Chondrocyte (in vitro differentiated cells): ENCODE results near the gene FASLG. TPM values are rescaled to one million over a fixed set of nuclear protein-coding genes. Genes with fewer than 3 reads are reported as not detected.

Source experiments
- DNase-seq: peaks from one replicate; pipeline ENCODE4 v3.0.0; 2021; ENCODE audit warnings: mixed read lengths, low spot score
- H3K27ac Mint-ChIP-seq: one replicate; pipeline ENCODE4 v1.8.0; 2021; ENCODE audit warnings: mild to moderate bottlenecking, moderate library complexity, mixed read lengths; ENCODE audit not compliant: unreplicated experiment
- H3K27me3 Mint-ChIP-seq: 2 replicates; pipeline ENCODE4 v1.8.0; 2021; ENCODE audit warnings: low read depth, mixed read lengths
- H3K36me3 Mint-ChIP-seq: 2 replicates; pipeline ENCODE4 v1.8.0; 2021; ENCODE audit warnings: low read depth, mixed read lengths
- H3K4me1 Mint-ChIP-seq: 2 replicates; pipeline ENCODE4 v1.8.0; 2021; ENCODE audit warnings: low read depth, mild to moderate bottlenecking, mixed read lengths
- H3K4me3 Mint-ChIP-seq: one replicate; pipeline ENCODE4 v1.8.0; 2021; ENCODE audit warnings: mild to moderate bottlenecking, moderate library complexity, mixed read lengths; ENCODE audit not compliant: unreplicated experiment
- H3K9me3 Mint-ChIP-seq: 2 replicates; pipeline ENCODE4 v1.8.0; 2021; ENCODE audit warnings: low read depth, mixed read lengths
- CTCF ChIP-seq: fragments of 200-600 bp; sonication (generic); IDR thresholded peaks from 2 replicates; pipeline ENCODE4 v1.5.0; 2021; ENCODE audit warnings: antibody characterized with exemption, mild to moderate bottlenecking, moderate library complexity
- total RNA-seq: library from RNA; stranded (reverse); gene quantifications from 3 replicates; pipeline ENCODE4 v1.2.1, GENCODE V29; 2021

FASLG gene
- total RNA-seq, 1 donor from 2014 or later, result not detected

GRCh38 chr1:172670791-172671190 is 11.9 kb downstream of the FASLG start:
- H3K27me3 Mint-ChIP-seq, result no peaks in the 10 kb centered on the region
- no peak for TF ChIP-seq CTCF
- no peak overlapping the region for H3K4me3 Mint-ChIP-seq

GRCh38 chr1:172671591-172671990 is 12.7 kb downstream of the FASLG start:
- peaks cover 7% of the 10 kb centered on the region for H3K4me1 Mint-ChIP-seq
- H3K27me3 Mint-ChIP-seq, result no peaks in the 10 kb centered on the region
- no peak overlapping the region for H3K4me3 Mint-ChIP-seq
- no peak overlapping the region for H3K27ac Mint-ChIP-seq
- no peak for TF ChIP-seq CTCF
- no peak for DNase-seq
- H3K9me3 Mint-ChIP-seq, result no peaks in the 10 kb centered on the region
- no peaks in the 10 kb centered on the region for H3K36me3 Mint-ChIP-seq

More at GRCh38 chr1:172670791-172671190, 11.9 kb downstream of the FASLG start:
- peaks cover 7% of the 10 kb centered on the region for H3K4me1 Mint-ChIP-seq
- no peaks in the 10 kb centered on the region for H3K9me3 Mint-ChIP-seq
- no peak overlapping the region for H3K27ac Mint-ChIP-seq
- no peak for DNase-seq
- no peaks in the 10 kb centered on the region for H3K36me3 Mint-ChIP-seq

- no peak overlapping the region for H3K27ac Mint-ChIP-seq
- H3K4me1 Mint-ChIP-seq, result peaks cover 7% of the 10 kb centered on the region
- H3K9me3 Mint-ChIP-seq, result no peaks in the 10 kb centered on the region
- no peak for TF ChIP-seq CTCF
- no peaks in the 10 kb centered on the region for H3K27me3 Mint-ChIP-seq
- no peak for DNase-seq
- no peaks in the 10 kb centered on the region for H3K36me3 Mint-ChIP-seq
- no peak overlapping the region for H3K4me3 Mint-ChIP-seq
These were observed 13.8 kb downstream of the FASLG start for GRCh38 chr1:172672720-172673119.

GRCh38 chr1:172673761-172674160 is 14.9 kb downstream of the FASLG start:
- Mint-ChIP-seq H3K4me3 (no peak overlapping the region), H3K27me3 (no peaks in the 10 kb centered on the region), H3K27ac (no peak overlapping the region), H3K4me1 (peaks cover 7% of the 10 kb centered on the region), H3K36me3 (no peaks in the 10 kb centered on the region), H3K9me3 (peaks cover under 1% of the 10 kb centered on the region)
- DNase-seq, result no peak
- no peak for TF ChIP-seq CTCF

- no peak for DNase-seq
- Mint-ChIP-seq H3K36me3 (no peaks in the 10 kb centered on the region), H3K9me3 (peaks cover 2% of the 10 kb centered on the region), H3K27ac (no peak overlapping the region), H3K27me3 (no peaks in the 10 kb centered on the region), H3K4me3 (no peak overlapping the region), H3K4me1 (peaks cover 7% of the 10 kb centered on the region)
- TF ChIP-seq CTCF, result no peak
These were observed 16.1 kb downstream of the FASLG start for GRCh38 chr1:172674831-172675613.
